Vagina (tissue), 2 donors: Measurements from ENCODE around the gene PSAP.

Experiments
- POLR2A ChIP-seq, 2 donors: fragments of 450-650 bp; IDR thresholded peaks; one replicate each; pipeline ENCODE4 v1.6.1; 2017; ENCODE audit warnings: antibody characterized with exemption in 2 of 2, mild to moderate bottlenecking in 2 of 2, moderate library complexity in 2 of 2
- POLR2AphosphoS5 ChIP-seq, 2 donors: sonication (generic); formaldehyde crosslinking; IDR thresholded peaks; one replicate each; pipeline ENCODE4 v1.9.0; 2017; ENCODE audit warnings: antibody characterized with exemption in 2 of 2, mild to moderate bottlenecking in 2 of 2, low read depth in 1 of 2; ENCODE audit not compliant: insufficient read depth in 1 of 2
- TF ChIP-seq, protein P1 (sequence below), 3 experiments: fragments of 450-650 bp in 2 of 3; fragments of 200-600 bp in 1 of 3; sonication (generic) in 1 of 3; IDR thresholded peaks; one replicate each; pipeline ENCODE4 v1.5.1; 2017 to 2019; ENCODE audit warnings: antibody characterized with exemption in 3 of 3, mild to moderate bottlenecking in 2 of 3, moderate library complexity in 2 of 3

- TF ChIP-seq, protein P1, sequence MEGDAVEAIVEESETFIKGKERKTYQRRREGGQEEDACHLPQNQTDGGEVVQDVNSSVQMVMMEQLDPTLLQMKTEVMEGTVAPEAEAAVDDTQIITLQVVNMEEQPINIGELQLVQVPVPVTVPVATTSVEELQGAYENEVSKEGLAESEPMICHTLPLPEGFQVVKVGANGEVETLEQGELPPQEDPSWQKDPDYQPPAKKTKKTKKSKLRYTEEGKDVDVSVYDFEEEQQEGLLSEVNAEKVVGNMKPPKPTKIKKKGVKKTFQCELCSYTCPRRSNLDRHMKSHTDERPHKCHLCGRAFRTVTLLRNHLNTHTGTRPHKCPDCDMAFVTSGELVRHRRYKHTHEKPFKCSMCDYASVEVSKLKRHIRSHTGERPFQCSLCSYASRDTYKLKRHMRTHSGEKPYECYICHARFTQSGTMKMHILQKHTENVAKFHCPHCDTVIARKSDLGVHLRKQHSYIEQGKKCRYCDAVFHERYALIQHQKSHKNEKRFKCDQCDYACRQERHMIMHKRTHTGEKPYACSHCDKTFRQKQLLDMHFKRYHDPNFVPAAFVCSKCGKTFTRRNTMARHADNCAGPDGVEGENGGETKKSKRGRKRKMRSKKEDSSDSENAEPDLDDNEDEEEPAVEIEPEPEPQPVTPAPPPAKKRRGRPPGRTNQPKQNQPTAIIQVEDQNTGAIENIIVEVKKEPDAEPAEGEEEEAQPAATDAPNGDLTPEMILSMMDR (IDR thresholded peaks at IDR 0.05), result no peak
- TF ChIP-seq POLR2A (IDR thresholded peaks at IDR 0.05), result no peak
- TF ChIP-seq POLR2AphosphoS5 (IDR thresholded peaks at IDR 0.05; ENCODE audit: insufficient read depth in 1 of 2, low read depth in 1 of 2), result no peak
Measured at GRCh38 chr10:71838264-71839211, 12.5 kb downstream of the PSAP start.
